AG10803 (cell line): ENCODE data around the gene FSD2.

Source experiments
- DNase-seq: peaks from one replicate; pipeline ENCODE4 v3.0.0; 2010; ENCODE audit warnings: low read depth
- H3K4me3 ChIP-seq: 2 replicates; pipeline ENCODE4 v1.5.1; 2011; ENCODE audit warnings: mild to moderate bottlenecking, low read length, control low read depth
- CTCF ChIP-seq: conservative IDR thresholded peaks from 2 replicates; pipeline ENCODE4 v1.5.1; 2011; ENCODE audit warnings: mild to moderate bottlenecking, low read length, control low read depth, inconsistent platforms

The FSD2 gene

GRCh38 chr15:82742134-82742533, 63.7 kb downstream of the FSD2 start:
- no peak for TF ChIP-seq CTCF
- no peak for DNase-seq
- H3K4me3 ChIP-seq: no peak overlapping the region

GRCh38 chr15:82739086-82739485, 66.8 kb downstream of the FSD2 start:
- peak; percentile 18 for DNase-seq
- H3K4me3 ChIP-seq: no peak overlapping the region
- TF ChIP-seq CTCF: no peak

DNA sequence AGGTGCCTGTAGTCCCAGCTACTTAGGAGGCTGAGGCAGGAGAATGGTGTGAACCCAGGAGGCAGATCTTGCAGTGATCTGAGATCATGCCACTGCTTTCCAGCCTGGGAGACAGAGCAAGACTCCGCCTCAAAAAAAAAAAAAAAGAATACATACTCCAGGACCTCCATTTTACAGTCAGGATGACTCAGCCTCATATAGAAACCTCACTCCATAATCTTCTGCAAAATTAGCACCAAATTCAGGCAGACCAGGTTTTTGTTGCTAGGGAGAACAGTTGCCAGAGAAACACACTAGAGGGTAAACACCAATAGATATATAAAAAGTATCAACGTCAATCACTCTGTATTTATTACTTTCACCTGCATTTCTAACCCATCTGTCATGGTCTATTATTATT, 67.9 kb downstream of the FSD2 start:
- no peak for TF ChIP-seq CTCF
- no peak overlapping the region for H3K4me3 ChIP-seq
- no peak for DNase-seq

DNA sequence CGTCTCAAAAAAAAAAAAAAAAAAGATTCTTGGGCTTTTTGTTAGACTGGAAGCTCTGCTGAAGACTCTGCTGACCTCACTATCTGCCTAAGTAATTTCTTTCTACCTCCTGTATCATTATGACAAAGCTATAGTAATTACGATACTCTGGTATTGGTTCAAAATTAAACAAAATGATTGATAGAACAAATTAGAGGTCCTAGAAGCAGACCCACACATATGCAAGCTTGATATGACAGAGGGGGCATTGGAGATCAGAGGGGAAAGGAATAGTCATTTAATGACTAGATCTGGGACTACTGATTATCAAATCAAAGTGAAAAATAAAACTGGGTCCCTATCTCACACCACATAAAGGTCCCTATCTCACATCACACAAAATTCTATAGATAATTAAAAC, 74.3 kb downstream of the FSD2 start:
- H3K4me3 ChIP-seq: no peak overlapping the region
- TF ChIP-seq CTCF: no peak
- no peak for DNase-seq

DNA sequence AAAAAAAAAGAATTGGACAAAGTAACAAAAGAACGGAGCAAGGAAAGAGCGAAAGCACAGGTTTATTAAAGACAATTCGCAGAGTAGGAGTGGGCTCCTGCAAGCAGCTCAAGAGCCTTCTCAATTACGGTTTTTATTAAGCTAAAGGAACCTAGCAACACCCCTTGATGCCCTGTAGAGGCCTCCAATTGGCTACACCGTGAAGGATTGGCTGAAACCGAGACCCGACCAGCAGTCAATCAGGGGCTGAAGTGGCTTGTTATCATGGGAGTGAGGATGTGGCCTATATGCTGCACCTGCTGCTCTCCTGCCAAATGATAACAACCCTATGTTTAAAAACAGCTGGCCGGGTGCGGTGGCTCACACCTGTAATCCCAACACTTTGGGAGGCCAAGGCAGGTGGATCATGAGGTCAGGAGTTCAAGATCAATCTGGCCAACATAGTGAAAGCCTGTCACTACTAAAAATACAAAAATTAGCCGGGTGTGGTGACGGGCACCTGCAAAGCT, 75.8 kb downstream of the FSD2 start:
- no peak overlapping the region for H3K4me3 ChIP-seq
- DNase-seq: no peak
- TF ChIP-seq CTCF: no peak

- DNase-seq: no peak
- no peak overlapping the region for H3K4me3 ChIP-seq
- TF ChIP-seq CTCF: no peak
Observed at GRCh38 chr15:82726816-82727215, 79.1 kb downstream of the FSD2 start.

GRCh38 chr15:82715003-82715402, 90.9 kb downstream of the FSD2 start:
- no peak overlapping the region for H3K4me3 ChIP-seq
- TF ChIP-seq CTCF: no peak
- no peak for DNase-seq
